Measurements from ENCODE around the gene CHST7.

CHST7 gene

GRCh38 chrX:46573892-46574773 lies 568 bp downstream of the CHST7 start:
- no peak for DNase-seq (ENCODE audit: low read depth, low spot score)

- no peak for DNase-seq (ENCODE audit: low read depth, low spot score)
These were observed 1.3 kb downstream of the CHST7 start for GRCh38 chrX:46574774-46575381.

- no peak for DNase-seq (ENCODE audit: low read depth, low spot score)
These were observed 2.0 kb downstream of the CHST7 start for GRCh38 chrX:46575586-46575985.

DNA sequence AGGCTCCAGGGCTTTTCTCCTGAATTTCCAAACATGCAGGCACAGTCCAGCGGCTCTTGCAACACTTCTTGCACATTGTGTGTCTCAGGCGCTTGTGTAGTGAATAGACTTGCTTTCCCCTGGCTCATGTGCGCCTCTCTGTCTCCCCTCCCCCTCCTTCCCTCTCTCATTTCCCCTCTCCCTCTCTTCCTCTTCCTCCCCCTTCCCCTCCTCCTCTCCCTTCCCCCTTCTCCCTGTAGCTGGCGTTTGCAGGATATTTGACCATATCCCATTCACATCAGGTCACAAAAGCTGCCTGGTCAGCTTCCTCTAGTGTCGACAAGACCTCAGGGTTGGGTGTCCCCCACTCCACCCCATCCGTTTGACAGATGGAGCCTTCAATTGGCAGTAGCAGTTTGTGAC lies 2.4 kb downstream of the CHST7 start:
- no peak for DNase-seq (ENCODE audit: low read depth, low spot score)

GRCh38 chrX:46576458-46576857 lies 2.9 kb downstream of the CHST7 start:
- DNase-seq (ENCODE audit: low read depth, low spot score) = no peak

GRCh38 chrX:46577221-46578005 lies 3.8 kb downstream of the CHST7 start:
- no peak for DNase-seq (ENCODE audit: low read depth, low spot score)

GRCh38 chrX:46579250-46579649 lies 5.7 kb downstream of the CHST7 start:
- DNase-seq (ENCODE audit: low read depth, low spot score) = no peak

DNA sequence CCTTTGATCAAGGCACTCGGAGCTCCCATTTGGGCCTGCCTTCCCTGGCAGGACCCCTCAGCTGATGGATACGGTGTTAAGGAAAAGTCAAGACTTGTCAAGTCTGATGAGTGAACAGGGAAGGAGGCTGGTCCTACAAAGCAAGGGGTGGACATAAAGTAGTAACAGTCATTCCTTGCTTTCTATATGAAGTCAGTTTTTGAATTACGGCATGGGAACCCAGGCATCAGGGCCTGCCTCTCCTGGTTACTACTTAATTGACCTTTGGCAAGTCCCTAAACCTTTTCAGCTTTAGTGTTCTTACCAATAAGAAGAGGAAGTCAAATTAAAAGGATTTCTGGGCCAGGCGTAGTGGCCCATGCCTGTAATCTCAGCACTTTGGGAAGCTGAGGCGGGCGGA lies 7.0 kb downstream of the CHST7 start:
- DNase-seq (ENCODE audit: low read depth, low spot score) = no peak

DNA sequence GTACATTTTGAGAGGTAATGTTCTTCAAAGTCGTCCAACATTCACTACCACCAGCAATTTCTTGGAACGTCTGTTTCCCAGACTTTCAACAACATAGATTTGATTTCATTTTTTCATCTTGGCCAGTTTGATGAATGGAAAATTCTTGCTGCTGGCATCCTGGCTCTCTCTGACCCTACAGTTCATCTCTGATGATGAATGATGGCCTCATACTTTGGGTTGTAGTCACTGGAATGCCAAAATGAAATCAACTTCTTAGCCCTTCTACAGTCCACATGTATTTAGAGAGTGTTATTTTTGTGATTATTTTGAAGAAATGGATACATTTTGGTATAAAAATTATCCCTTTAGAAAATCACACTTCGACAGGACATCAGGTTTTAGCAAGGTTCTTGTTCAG lies 8.8 kb downstream of the CHST7 start:
- DNase-seq (ENCODE audit: low read depth, low spot score) = no peak

- DNase-seq (ENCODE audit: low read depth, low spot score) = peak; percentile 41
These were observed 9.4 kb downstream of the CHST7 start for GRCh38 chrX:46582966-46583365.

DNA sequence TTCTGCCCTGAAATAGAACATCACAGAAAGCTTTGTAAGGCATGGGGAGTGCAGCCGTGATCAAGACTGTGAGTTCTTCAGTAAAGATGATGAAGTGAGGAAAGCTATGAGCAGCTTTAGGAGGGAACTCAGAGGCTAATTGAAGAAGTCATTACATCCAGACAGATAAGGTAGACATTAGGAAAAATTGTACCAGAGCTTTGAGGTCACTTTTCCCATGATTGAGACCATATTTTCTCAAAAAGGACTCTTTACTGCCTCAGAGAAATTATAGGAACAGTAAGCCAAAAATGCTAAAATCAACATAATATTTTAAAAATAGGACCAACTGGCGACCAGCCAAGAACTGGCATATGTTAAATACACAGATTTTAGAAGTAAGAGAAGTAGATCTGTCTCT lies 11.2 kb downstream of the CHST7 start:
- DNase-seq (ENCODE audit: low read depth, low spot score) = no peak

GRCh38 chrX:46587158-46587557 lies 13.6 kb downstream of the CHST7 start:
- DNase-seq (ENCODE audit: low read depth, low spot score) = peak; percentile 43

DNA sequence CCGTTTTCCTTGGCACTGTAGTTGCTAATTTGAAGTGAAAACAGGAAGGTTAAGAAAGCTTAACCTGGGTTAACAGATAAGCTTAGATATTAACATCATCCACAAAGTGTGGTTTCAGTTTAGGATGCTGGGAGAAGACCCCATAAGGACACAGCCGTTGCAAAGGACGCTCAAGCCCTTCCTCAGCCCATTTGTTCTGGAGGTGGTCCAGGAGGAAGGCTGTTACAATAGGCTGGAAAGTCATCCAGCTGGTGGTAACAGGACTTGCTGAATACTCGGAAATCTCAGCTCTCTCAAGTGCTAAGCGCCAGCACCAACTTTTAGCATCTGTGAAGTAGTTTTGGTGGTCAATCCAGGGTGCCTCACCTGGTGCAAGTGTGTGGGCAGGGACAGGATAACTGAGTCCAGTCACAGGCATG lies 14.2 kb downstream of the CHST7 start:
- no peak for DNase-seq (ENCODE audit: low read depth, low spot score)

DNA sequence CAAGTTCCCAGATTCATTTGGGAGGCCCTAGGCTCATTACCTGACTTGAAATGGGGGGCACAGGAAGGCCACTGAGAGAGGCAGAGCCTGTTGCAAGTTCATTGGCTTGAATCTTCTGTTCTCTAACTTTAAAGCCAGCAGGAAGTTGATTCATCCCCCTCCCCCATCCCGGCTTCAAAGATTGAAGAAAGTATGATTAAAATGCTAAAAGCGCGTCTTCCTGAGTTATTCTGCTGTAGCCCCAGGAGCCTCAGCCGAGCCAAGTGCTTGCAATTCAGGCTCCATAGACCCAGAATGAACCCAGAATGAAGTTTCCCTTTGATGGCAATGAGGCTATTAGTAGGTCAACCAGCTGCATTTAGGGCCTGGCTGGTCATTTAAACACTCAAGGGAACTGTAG lies 14.7 kb downstream of the CHST7 start:
- peak; percentile 37 for DNase-seq (ENCODE audit: low read depth, low spot score)

DNA sequence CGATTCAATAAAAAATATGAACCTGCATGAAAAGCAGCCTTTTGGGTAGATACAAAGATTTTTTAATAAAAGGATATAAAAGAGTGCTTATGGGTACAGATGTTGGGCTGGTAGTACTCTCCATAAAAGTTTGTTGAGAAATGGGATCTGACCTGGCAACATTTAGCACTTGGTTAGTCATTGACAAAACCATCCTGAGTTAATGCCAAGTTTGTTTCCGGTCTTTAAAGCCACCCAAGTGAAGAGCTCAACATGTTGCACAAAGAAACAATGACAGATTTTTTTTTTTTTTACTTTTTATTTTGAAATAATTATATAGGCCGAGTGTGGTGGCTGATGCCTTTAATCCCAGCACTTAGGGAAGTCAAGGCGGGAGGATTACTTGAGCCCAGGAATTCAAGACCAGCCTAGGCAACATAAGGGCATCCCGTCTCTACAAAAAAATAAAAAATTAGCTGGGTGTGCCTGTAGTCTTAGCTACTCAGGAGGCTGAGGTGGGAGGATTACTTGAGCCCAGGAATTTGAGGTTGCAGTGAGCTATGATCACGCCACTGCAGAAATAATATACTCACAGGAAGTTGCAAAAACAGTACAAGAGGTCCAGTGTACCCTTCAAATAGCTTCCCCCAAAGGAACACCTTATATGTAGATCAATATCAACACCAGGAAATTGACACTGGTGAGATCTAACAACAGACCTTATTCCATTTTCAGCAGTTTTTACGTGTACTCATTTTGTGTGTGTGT lies 16.6 kb downstream of the CHST7 start:
- DNase-seq (ENCODE audit: low read depth, low spot score) = no peak

DNA sequence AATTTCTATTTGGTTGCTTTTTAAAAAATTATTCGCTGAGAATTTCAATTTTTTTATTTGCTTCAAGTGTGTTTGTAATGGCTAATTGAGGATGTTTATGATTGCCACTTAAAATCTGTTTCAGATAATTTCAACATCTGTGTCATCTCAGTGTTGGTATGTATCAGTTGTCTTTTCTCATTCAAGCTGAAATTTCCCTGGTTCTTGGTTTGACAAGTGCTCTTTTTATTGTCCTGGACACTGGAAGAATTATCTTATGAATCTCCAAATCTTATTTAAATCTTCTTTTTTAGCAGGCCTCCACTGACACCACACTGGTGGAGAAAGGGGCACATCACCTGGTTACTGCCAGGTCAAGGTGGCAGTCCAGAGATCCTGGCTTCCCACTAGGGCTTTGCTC lies 21.5 kb downstream of the CHST7 start:
- DNase-seq (ENCODE audit: low read depth, low spot score) = no peak

DNA sequence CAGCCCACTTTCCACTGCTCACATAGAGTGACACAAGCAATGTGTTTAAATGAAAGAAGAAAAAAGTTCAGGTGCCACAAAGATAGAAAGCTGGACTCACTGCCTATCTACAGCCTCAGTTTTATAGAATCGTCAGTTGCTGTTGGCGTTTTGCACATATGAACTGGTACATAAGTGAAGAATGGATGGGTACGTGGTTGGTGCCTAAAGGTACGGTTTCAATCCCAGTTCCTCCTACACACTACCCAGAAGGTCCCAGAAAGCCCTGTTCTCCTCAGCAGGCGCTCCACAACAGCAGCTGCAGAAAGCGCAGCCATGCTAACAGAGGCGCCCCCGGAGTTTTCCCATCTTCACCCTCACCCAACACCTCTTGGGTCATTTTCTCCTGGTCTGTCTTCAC lies 23.6 kb downstream of the CHST7 start:
- no peak for DNase-seq (ENCODE audit: low read depth, low spot score)

DNA sequence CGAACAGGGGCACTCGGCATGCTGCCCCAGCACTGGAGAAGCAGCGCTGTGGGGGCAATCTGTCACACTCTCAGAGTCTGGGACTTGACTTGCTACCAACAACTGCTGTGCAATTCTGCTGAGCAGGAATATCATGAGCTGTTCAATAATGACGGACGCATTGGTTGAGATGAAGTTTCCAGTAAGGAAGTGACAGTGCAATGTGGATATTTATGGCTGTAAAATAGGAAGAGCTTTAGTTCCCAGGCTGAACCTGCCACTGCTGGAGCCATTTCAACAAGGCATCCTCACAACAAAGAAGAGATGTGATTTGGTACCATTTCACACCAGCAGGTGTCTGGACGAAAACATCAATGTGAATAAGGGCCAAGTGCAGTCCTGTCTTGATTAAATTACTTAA lies 24.2 kb downstream of the CHST7 start:
- DNase-seq (ENCODE audit: low read depth, low spot score) = no peak

DNA sequence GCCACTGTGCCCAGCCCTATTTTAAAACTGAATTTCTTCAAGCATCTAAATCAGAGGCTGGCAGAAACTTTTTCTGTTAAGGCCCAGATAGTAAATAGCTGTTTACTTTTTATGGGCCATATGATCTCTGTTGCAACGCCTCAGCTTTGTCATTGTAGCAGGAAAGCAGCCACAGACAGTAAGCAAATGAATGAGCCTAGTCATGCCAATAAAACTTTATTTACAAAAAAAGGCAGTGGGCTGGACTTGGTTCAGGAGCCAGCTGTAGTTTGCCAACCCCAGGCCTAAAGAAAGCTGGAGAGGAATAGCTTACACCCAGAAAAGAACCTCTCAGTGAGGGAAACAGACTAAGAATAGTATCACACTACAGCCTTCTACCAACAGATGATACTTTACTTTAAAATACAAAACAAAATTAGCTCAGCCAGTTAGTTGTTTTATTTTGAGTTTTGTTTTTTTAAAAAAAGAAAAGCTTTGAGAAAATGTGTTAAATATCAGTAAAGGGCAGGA lies 25.5 kb downstream of the CHST7 start:
- DNase-seq (ENCODE audit: low read depth, low spot score) = no peak

- DNase-seq (ENCODE audit: low read depth, low spot score) = no peak
These were observed 27.7 kb downstream of the CHST7 start for GRCh38 chrX:46601283-46601682.

GRCh38 chrX:46602468-46603102 lies 29.0 kb downstream of the CHST7 start:
- DNase-seq (ENCODE audit: low read depth, low spot score) = no peak

Measured in smooth muscle cell of the brain vasculature (primary cell).